ENCODE results near the gene B3GAT2.

B3GAT2 gene

GRCh38 chr6:70841112-70841511, 115.7 kb downstream of the B3GAT2 start:
- H3K14ac ChIP-seq (ENCODE audit: low read length), result no peak overlapping the region
- H3K27me3 ChIP-seq (ENCODE audit: control insufficient read depth in 3 of 3, insufficient read depth in 3 of 3, low read depth in 1 of 3, low read length in 3 of 3), result no peaks in the 10 kb centered on the region
- no peaks in the 10 kb centered on the region for H3K79me1 ChIP-seq (ENCODE audit: low read depth, low read length)
- no peaks in the 10 kb centered on the region for H3K9me3 ChIP-seq (replicated peaks in 1 of 2; ENCODE audit: control insufficient read depth in 2 of 2, insufficient read depth in 1 of 2, low read depth in 1 of 2, low read length in 2 of 2)
- no peak overlapping the region for H2BK5ac ChIP-seq (ENCODE audit: low read length)
- H2BK120ac ChIP-seq (ENCODE audit: low read depth, low read length), result no peak overlapping the region
- no CpG with 5 or more reads among the region's 8 CpGs for WGBS, 2 donors (ENCODE audit: extremely low coverage in 2 of 2, insufficient read length in 2 of 2, insufficient replicate concordance in 1 of 2)
- H3K9ac ChIP-seq (ENCODE audit: low read depth, low read length, poor library complexity), result no peak overlapping the region
- no peak overlapping the region for H3K18ac ChIP-seq (ENCODE audit: low read length)
- no peak overlapping the region for H3K27ac ChIP-seq (replicated peaks; ENCODE audit: low read length)
- H2BK15ac ChIP-seq (ENCODE audit: low read length), result no peak overlapping the region
- H2AFZ ChIP-seq (ENCODE audit: low read length), result no peak overlapping the region
- no peak overlapping the region for H4K8ac ChIP-seq (ENCODE audit: low read depth, low read length)
- no peak for DNase-seq (ENCODE audit: low spot score)
- no peak overlapping the region for H2BK12ac ChIP-seq (ENCODE audit: low read length)
- peaks cover 0 to 2% of the 10 kb centered on the region in 2 donors for H3K4me1 ChIP-seq (ENCODE audit: control insufficient read depth in 2 of 2, insufficient read depth in 1 of 2, low read depth in 1 of 2, low read length in 2 of 2)
- H3K4me2 ChIP-seq (ENCODE audit: insufficient read depth, low read length, poor library complexity, severe bottlenecking), result no peak overlapping the region
- peaks cover 0 to under 1% of the 10 kb centered on the region in 2 donors for H3K36me3 ChIP-seq (replicated peaks in 1 of 2; ENCODE audit: control insufficient read depth in 2 of 2, insufficient read depth in 2 of 2, low read length in 2 of 2)
- H3K23ac ChIP-seq (ENCODE audit: low read depth, low read length, poor library complexity), result no peak overlapping the region
- H4K91ac ChIP-seq (ENCODE audit: low read depth, low read length, poor library complexity), result no peak overlapping the region
- H3K4me3 ChIP-seq (ENCODE audit: low read length in 2 of 2), result peak overlapping the region in 1 of 2 donors; percentile 54
- H2AK5ac ChIP-seq (ENCODE audit: low read depth, low read length), result no peak overlapping the region
- H3K4ac ChIP-seq (ENCODE audit: low read length), result no peak overlapping the region

GRCh38 chr6:70839286-70840266, 117.3 kb downstream of the B3GAT2 start:
- no peak overlapping the region for H2BK12ac ChIP-seq (ENCODE audit: low read length)
- no peak overlapping the region for H3K4me2 ChIP-seq (ENCODE audit: insufficient read depth, low read length, poor library complexity, severe bottlenecking)
- no peak overlapping the region for H2BK5ac ChIP-seq (ENCODE audit: low read length)
- no peak overlapping the region for H4K91ac ChIP-seq (ENCODE audit: low read depth, low read length, poor library complexity)
- no peak overlapping the region for H3K18ac ChIP-seq (ENCODE audit: low read length)
- H3K23ac ChIP-seq (ENCODE audit: low read depth, low read length, poor library complexity), result no peak overlapping the region
- no peak overlapping the region for H3K27ac ChIP-seq (replicated peaks; ENCODE audit: low read length)
- H3K14ac ChIP-seq (ENCODE audit: low read length), result no peak overlapping the region
- H2AFZ ChIP-seq (ENCODE audit: low read length), result no peak overlapping the region
- no CpG with 5 or more reads among the region's 7 CpGs for WGBS, 2 donors (ENCODE audit: extremely low coverage in 2 of 2, insufficient read length in 2 of 2, insufficient replicate concordance in 1 of 2)
- H4K8ac ChIP-seq (ENCODE audit: low read depth, low read length), result no peak overlapping the region
- peaks cover 0 to 2% of the 10 kb centered on the region in 2 donors for H3K4me1 ChIP-seq (ENCODE audit: control insufficient read depth in 2 of 2, insufficient read depth in 1 of 2, low read depth in 1 of 2, low read length in 2 of 2)
- H3K4me3 ChIP-seq (ENCODE audit: low read length in 2 of 2), result no peak overlapping the region
- H3K9me3 ChIP-seq (replicated peaks in 1 of 2; ENCODE audit: control insufficient read depth in 2 of 2, insufficient read depth in 1 of 2, low read depth in 1 of 2, low read length in 2 of 2), result no peaks in the 10 kb centered on the region
- H3K36me3 ChIP-seq (replicated peaks in 1 of 2; ENCODE audit: control insufficient read depth in 2 of 2, insufficient read depth in 2 of 2, low read length in 2 of 2), result no peaks in the 10 kb centered on the region
- no peak overlapping the region for H3K4ac ChIP-seq (ENCODE audit: low read length)
- no peak overlapping the region for H2AK5ac ChIP-seq (ENCODE audit: low read depth, low read length)
- H3K27me3 ChIP-seq (ENCODE audit: control insufficient read depth in 3 of 3, insufficient read depth in 3 of 3, low read depth in 1 of 3, low read length in 3 of 3), result no peaks in the 10 kb centered on the region
- DNase-seq (ENCODE audit: low spot score), result no peak
- H3K79me1 ChIP-seq (ENCODE audit: low read depth, low read length), result no peaks in the 10 kb centered on the region
- H2BK120ac ChIP-seq (ENCODE audit: low read depth, low read length), result no peak overlapping the region
- H3K9ac ChIP-seq (ENCODE audit: low read depth, low read length, poor library complexity), result no peak overlapping the region
- no peak overlapping the region for H2BK15ac ChIP-seq (ENCODE audit: low read length)

- Histone ChIP-seq H3K27me3 (ENCODE audit: control insufficient read depth in 3 of 3, insufficient read depth in 3 of 3, low read depth in 1 of 3, low read length in 3 of 3) (no peaks in the 10 kb centered on the region), H2AFZ (ENCODE audit: low read length) (no peak overlapping the region), H2BK120ac (ENCODE audit: low read depth, low read length) (no peak overlapping the region), H2BK12ac (ENCODE audit: low read length) (no peak overlapping the region), H3K9ac (ENCODE audit: low read depth, low read length, poor library complexity) (no peak overlapping the region), H3K4me2 (ENCODE audit: insufficient read depth, low read length, poor library complexity, severe bottlenecking) (no peak overlapping the region), H3K23ac (ENCODE audit: low read depth, low read length, poor library complexity) (no peak overlapping the region), H2AK5ac (ENCODE audit: low read depth, low read length) (no peak overlapping the region), H3K4ac (ENCODE audit: low read length) (no peak overlapping the region), H3K18ac (ENCODE audit: low read length) (no peak overlapping the region), H2BK15ac (ENCODE audit: low read length) (no peak overlapping the region), H3K79me1 (ENCODE audit: low read depth, low read length) (no peaks in the 10 kb centered on the region), H3K4me3 (ENCODE audit: low read length in 2 of 2) (no peak overlapping the region), H3K14ac (ENCODE audit: low read length) (no peak overlapping the region), H3K36me3 (replicated peaks in 1 of 2; ENCODE audit: control insufficient read depth in 2 of 2, insufficient read depth in 2 of 2, low read length in 2 of 2) (no peaks in the 10 kb centered on the region), H4K91ac (ENCODE audit: low read depth, low read length, poor library complexity) (no peak overlapping the region), H3K27ac (replicated peaks; ENCODE audit: low read length) (no peak overlapping the region), H3K4me1 (ENCODE audit: control insufficient read depth in 2 of 2, insufficient read depth in 1 of 2, low read depth in 1 of 2, low read length in 2 of 2) (peaks cover 0 to 2% of the 10 kb centered on the region in 2 donors), H4K8ac (ENCODE audit: low read depth, low read length) (no peak overlapping the region), H2BK5ac (ENCODE audit: low read length) (no peak overlapping the region), H3K9me3 (replicated peaks in 1 of 2; ENCODE audit: control insufficient read depth in 2 of 2, insufficient read depth in 1 of 2, low read depth in 1 of 2, low read length in 2 of 2) (no peaks in the 10 kb centered on the region)
- WGBS, 2 donors (ENCODE audit: extremely low coverage in 2 of 2, insufficient read length in 2 of 2, insufficient replicate concordance in 1 of 2), result no CpG with 5 or more reads among the region's 2 CpGs
- no peak for DNase-seq (ENCODE audit: low spot score)
These were observed 118.0 kb downstream of the B3GAT2 start for GRCh38 chr6:70838907-70839285.

- H2BK15ac ChIP-seq (ENCODE audit: low read length), result no peak overlapping the region
- H4K91ac ChIP-seq (ENCODE audit: low read depth, low read length, poor library complexity), result no peak overlapping the region
- no peaks in the 10 kb centered on the region for H3K36me3 ChIP-seq (replicated peaks in 1 of 2; ENCODE audit: control insufficient read depth in 2 of 2, insufficient read depth in 2 of 2, low read length in 2 of 2)
- H3K79me1 ChIP-seq (ENCODE audit: low read depth, low read length), result no peaks in the 10 kb centered on the region
- no peak overlapping the region for H4K8ac ChIP-seq (ENCODE audit: low read depth, low read length)
- H3K9me3 ChIP-seq (replicated peaks in 1 of 2; ENCODE audit: control insufficient read depth in 2 of 2, insufficient read depth in 1 of 2, low read depth in 1 of 2, low read length in 2 of 2), result no peaks in the 10 kb centered on the region
- no peak overlapping the region for H3K27ac ChIP-seq (replicated peaks; ENCODE audit: low read length)
- no CpG with 5 or more reads among the region's 2 CpGs for WGBS, 2 donors (ENCODE audit: extremely low coverage in 2 of 2, insufficient read length in 2 of 2, insufficient replicate concordance in 1 of 2)
- no peaks in the 10 kb centered on the region for H3K27me3 ChIP-seq (ENCODE audit: control insufficient read depth in 3 of 3, insufficient read depth in 3 of 3, low read depth in 1 of 3, low read length in 3 of 3)
- no peak overlapping the region for H3K23ac ChIP-seq (ENCODE audit: low read depth, low read length, poor library complexity)
- H2BK120ac ChIP-seq (ENCODE audit: low read depth, low read length), result no peak overlapping the region
- DNase-seq (ENCODE audit: low spot score), result no peak
- H2BK12ac ChIP-seq (ENCODE audit: low read length), result no peak overlapping the region
- no peak overlapping the region for H3K4me2 ChIP-seq (ENCODE audit: insufficient read depth, low read length, poor library complexity, severe bottlenecking)
- no peak overlapping the region for H2AFZ ChIP-seq (ENCODE audit: low read length)
- no peak overlapping the region for H3K4ac ChIP-seq (ENCODE audit: low read length)
- H3K14ac ChIP-seq (ENCODE audit: low read length), result no peak overlapping the region
- H3K9ac ChIP-seq (ENCODE audit: low read depth, low read length, poor library complexity), result no peak overlapping the region
- no peak overlapping the region for H2BK5ac ChIP-seq (ENCODE audit: low read length)
- H2AK5ac ChIP-seq (ENCODE audit: low read depth, low read length), result no peak overlapping the region
- no peak overlapping the region for H3K18ac ChIP-seq (ENCODE audit: low read length)
- no peak overlapping the region for H3K4me3 ChIP-seq (ENCODE audit: low read length in 2 of 2)
- H3K4me1 ChIP-seq (ENCODE audit: control insufficient read depth in 2 of 2, insufficient read depth in 1 of 2, low read depth in 1 of 2, low read length in 2 of 2), result peaks cover 0 to 2% of the 10 kb centered on the region in 2 donors
These were observed 122.3 kb downstream of the B3GAT2 start for GRCh38 chr6:70834520-70834919.
